Endothelial cell of umbilical vein (primary cell): ENCODE data around the gene ANKRD13B. TPM values are rescaled to one million over a fixed set of nuclear protein-coding genes. Genes with fewer than 3 reads are reported as not detected.

Source experiments
- Bru-seq: library from RNA; stranded (reverse); fragments of 400-500 nt; gene quantifications from one replicate; lab custom pipeline; 2021; lab: Mats Ljungman, UMichigan
- BruChase-seq, 2 experiments: library from RNA; stranded (reverse); fragments of 400-500 nt; gene quantifications; one replicate each; lab custom pipeline; 2021; lab: Mats Ljungman, UMichigan
- BruUV-seq: library from RNA; stranded (reverse); fragments of 400-500 nt; replicated peaks from 2 replicates; lab custom pipeline; 2021; lab: Mats Ljungman, UMichigan
- CTCF ChIA-PET: fragments of 300-600, 350-600 bp; sonication (Branson Sonifier 250); formaldehyde crosslinking; loops from one replicate; lab custom pipeline; 2021; ENCODE audit warnings: antibody characterized with exemption, inconsistent platforms; lab: Charles Lee
- POLR2A ChIA-PET: fragments of 300-600, 350-600 bp; sonication (Branson Sonifier 250); formaldehyde crosslinking; loops from one replicate; lab custom pipeline; 2021; ENCODE audit warnings: antibody characterized with exemption, inconsistent platforms; lab: Charles Lee
- DNase-seq: peaks from one replicate; pipeline ENCODE4 v3.0.0-alpha.2; 2011; ENCODE audit warnings: low read depth, low spot score
- FAIRE-seq: peaks from 2 replicates; lab custom pipeline; 2011; peaks lifted over from hg19 to GRCh38; lab: Jason Lieb, UNC
- H2AFZ ChIP-seq: 2 replicates; pipeline ENCODE4 v1.6.0; 2012; ENCODE audit warnings: low read depth, low read length, control low read depth, inconsistent platforms
- H3K27ac ChIP-seq: 2 replicates; pipeline ENCODE4 v1.5.1; 2011; ENCODE audit warnings: low read depth, mild to moderate bottlenecking, control low read depth, low read length, moderate library complexity; ENCODE audit not compliant: insufficient read depth
- H3K27me3 ChIP-seq, 2 experiments: 2 replicates each; pipeline versions ENCODE4 v1.6.0 to v1.6.1; 2011; ENCODE audit warnings: low read length in 2 of 2, mixed read lengths in 1 of 2; ENCODE audit not compliant: control insufficient read depth in 2 of 2, insufficient read depth in 2 of 2
- H3K36me3 ChIP-seq, 2 experiments: 2 replicates in 1 of 2; 3 replicates in 1 of 2; pipeline ENCODE4 v1.5.1; 2011; ENCODE audit warnings: low read length in 2 of 2, mild to moderate bottlenecking in 1 of 2, moderate library complexity in 1 of 2; ENCODE audit not compliant: control insufficient read depth in 2 of 2, insufficient read depth in 2 of 2; ENCODE audit errors: extremely low read depth in 1 of 2
- H3K4me1 ChIP-seq: 3 replicates; pipeline ENCODE4 v1.5.1; 2011; ENCODE audit warnings: mild to moderate bottlenecking, low read length; ENCODE audit not compliant: control insufficient read depth, insufficient read depth; ENCODE audit errors: extremely low read depth
- H3K4me2 ChIP-seq: 2 replicates; pipeline ENCODE4 v1.6.1; 2011; ENCODE audit warnings: low read length, control low read depth, mixed read lengths; ENCODE audit not compliant: insufficient read depth
- H3K4me3 ChIP-seq, 3 experiments: fragments of 200-600 bp in 1 of 3; sonication (generic), shearing (Covaris generic) in 1 of 3; replicated peaks in 1 of 3; 2 replicates each; pipeline ENCODE4 v1.5.1; 2011 to 2016; ENCODE audit warnings: control low read depth in 3 of 3, low read length in 3 of 3, mild to moderate bottlenecking in 2 of 3, inconsistent platforms in 1 of 3, low read depth in 1 of 3, moderate library complexity in 1 of 3; ENCODE audit not compliant: insufficient read depth in 1 of 3
- H3K79me2 ChIP-seq: 2 replicates; pipeline ENCODE4 v1.6.0; 2012; ENCODE audit warnings: low read length, inconsistent platforms; ENCODE audit not compliant: control insufficient read depth, insufficient read depth
- H3K9ac ChIP-seq: replicated peaks from 2 replicates; pipeline ENCODE3; 2011; ENCODE audit warnings: low read length, control low read depth; ENCODE audit not compliant: insufficient read depth; ENCODE audit errors: extremely low read depth
- H3K9me1 ChIP-seq: replicated peaks from 3 replicates; pipeline ENCODE4 v1.6.0; 2011; ENCODE audit warnings: mild to moderate bottlenecking, low read length; ENCODE audit not compliant: control insufficient read depth, insufficient read depth; ENCODE audit errors: extremely low read depth
- H3K9me3 ChIP-seq: replicated peaks from 2 replicates; pipeline ENCODE4 v1.5.1; 2012; ENCODE audit warnings: low read length, inconsistent platforms; ENCODE audit not compliant: control insufficient read depth, insufficient read depth
- H4K20me1 ChIP-seq: replicated peaks from 2 replicates; pipeline ENCODE3; 2011; ENCODE audit warnings: mild to moderate bottlenecking, low read length; ENCODE audit not compliant: control insufficient read depth, insufficient read depth; ENCODE audit errors: extremely low read depth
- CTCF ChIP-seq, 2 donors: IDR thresholded peaks; 1 replicate in 1 of 2; 2 replicates in 1 of 2; pipeline ENCODE4 v1.5.1; 2011; ENCODE audit warnings: low read length in 2 of 2, mild to moderate bottlenecking in 2 of 2, moderate library complexity in 2 of 2, control low read depth in 1 of 2, inconsistent platforms in 1 of 2, low read depth in 1 of 2; ENCODE audit not compliant: insufficient read depth in 1 of 2; ENCODE audit errors: extremely low read depth in 1 of 2
- MYC ChIP-seq: IDR thresholded peaks from one replicate; pipeline ENCODE4 v1.6.1; 2011; ENCODE audit warnings: mild to moderate bottlenecking, low read depth, low read length
- POLR2AphosphoS5 ChIP-seq: IDR thresholded peaks from 2 replicates; pipeline ENCODE4 v1.6.1; 2012; ENCODE audit warnings: low read depth, mild to moderate bottlenecking, control low read depth, low read length, moderate library complexity; ENCODE audit not compliant: insufficient read depth
- dilution Hi-C: fragments of 300-500 bp; cut with MboI; formaldehyde crosslinking; loops from one replicate; pipeline ENCODE4 v1.15.0; 2019; ENCODE audit warnings: low sequenced_read_pairs; ENCODE audit not compliant: extremely low pct_ligation_motif_present
- intact Hi-C: fragments of 100-400 bp; cut with micrococcal nuclease; formaldehyde crosslinking; loops from one replicate; pipeline ENCODE4 v1.10.0; 2022
- long read RNA-seq: library from polyadenylated mRNA; stranded (forward); transcript quantifications from one replicate; pipeline ENCODE4 v2.0.0, GENCODE V29; 2021
- polyA minus RNA-seq, 3 experiments: library from RNA; depleted of rRNA, polyadenylated mRNA; stranded (reverse); fragments of >200 nt; gene quantifications; 1 replicate in 1 of 3; 2 replicates in 2 of 3; pipeline ENCODE4 v1.2.3, GENCODE V29; 2011
- polyA plus RNA-seq, 4 experiments: library from polyadenylated mRNA; depleted of rRNA in 3 of 4; stranded (reverse) in 3 of 4; unstranded in 1 of 4; fragments of >200 nt; gene quantifications; 2 replicates each; pipeline versions ENCODE4 v1.2.1 to v1.2.3, GENCODE V29; 2011 to 2012; ENCODE audit warnings: missing spikeins in 1 of 4
- total RNA-seq: library from RNA; stranded (reverse); gene quantifications from 2 replicates; pipeline ENCODE4 v1.2.3, GENCODE V29; 2021

Gene ANKRD13B
- total RNA-seq, result 21.1 and 22.8 TPM in 2 replicates
- polyA plus RNA-seq, result 23.2 and 26.7 TPM in 2 replicates
- 10.5 and 15.8 TPM in 2 replicates for polyA plus RNA-seq (2011; cell fraction: cytosol; rRNA removed)
- 92.5 and 94.8 TPM in 2 replicates for polyA plus RNA-seq (2011; cell fraction: nucleus; rRNA removed)
- polyA plus RNA-seq (2012), result 25.3 and 34.7 TPM in 2 replicates
- 15.5 and 20.3 TPM in 2 replicates for polyA minus RNA-seq
- 21.3 TPM for polyA minus RNA-seq (2011; cell fraction: cytosol; rRNA and poly(A)+ RNA removed)
- 17.8 and 28.5 TPM in 2 replicates for polyA minus RNA-seq (2011; cell fraction: nucleus; rRNA and poly(A)+ RNA removed)
- Bru-seq, nascent RNA, result percentile 44 among the genes with signal in this experiment
- percentile 89 among the genes with signal in this experiment for BruChase-seq, experiment 1, labeled RNA remaining after a 6-hour chase
- BruChase-seq, experiment 2, labeled RNA remaining after a 2-hour chase, result percentile 72 among the genes with signal in this experiment
- long read RNA-seq, partial matches to known transcripts, result 5 of 11 reads
- long read RNA-seq, other reads (novel, unspliced or antisense), result 5 of 11 reads

- ChIA-PET CTCF (interaction anchor here (0.6 to 9.2 kb wide), 14 partner anchors 14 to 500 kb away, joined by 3 to 152 read pairs (median 6); partner anchors contain the start of genes ABHD15 and TP53I13), POLR2A (interaction anchor here (0.7 kb wide), 1 partner anchor 23 kb away, joined by 3 read pairs; no protein-coding TSS in a partner anchor)
- H3K9me3 ChIP-seq, result no peaks in the 10 kb centered on the region
- FAIRE-seq (peak; percentile 56), DNase-seq (no peak)
- no peaks in the 10 kb centered on the region for H3K27me3 ChIP-seq
- no peaks in the 10 kb centered on the region for H4K20me1 ChIP-seq
- H2AFZ ChIP-seq, result peak within 1 kb of the TSS; percentile 67
- dilution Hi-C loops (no loop called here), intact Hi-C loops (loop anchor here (5.0 kb wide), 1 partner anchor 301 kb away; the partner anchor contains the start of gene NUFIP2)
- peak within 1 kb of the TSS; percentile 51 to 64 (median 59) for H3K4me3 ChIP-seq
- no peaks in the 10 kb centered on the region for H3K9me1 ChIP-seq
- no TSS peak for BruUV-seq
- peaks cover 44% of the 10 kb centered on the region for H3K4me1 ChIP-seq
- H3K4me2 ChIP-seq, result peak within 1 kb of the TSS; percentile 57
- H3K9ac ChIP-seq, result peak within 1 kb of the TSS; percentile 29
- no peak for TF ChIP-seq CTCF (IDR thresholded peaks at IDR 0.05; ENCODE audit: extremely low read depth in 1 of 2, insufficient read depth in 1 of 2, low read depth in 1 of 2, low read length in 2 of 2)
- peak; percentile 22 for TF ChIP-seq POLR2AphosphoS5
- no peak for TF ChIP-seq MYC
- H3K79me2 ChIP-seq, result peaks cover 21% of the 10 kb centered on the region
- peak within 1 kb of the TSS; percentile 21 for H3K27ac ChIP-seq
- no peaks in the 10 kb centered on the region for H3K36me3 ChIP-seq
Observed at GRCh38 chr17:29592850-29593551, at the start of gene ANKRD13B. TSS of gene ANKRD13B (plus strand) at chr17:29593132. CDS start at chr17:29593622, 490 bp downstream.
